Aorta (tissue), 4 donors: Measurements from ENCODE around the gene FBXO15. TPM values are rescaled to one million over a fixed set of nuclear protein-coding genes. Genes with fewer than 3 reads are reported as not detected.

Experiments
- polyA plus RNA-seq, 2 donors: library from polyadenylated mRNA; stranded (reverse); fragments of 200-250 nt; gene quantifications; one replicate each; pipeline ENCODE4 v1.2.3, GENCODE V29; 2013
- total RNA-seq, 2 donors: library from RNA; stranded (reverse); fragmentation: NEBNext Ultra II Directional; extraction: Animal tissue kit (Norgen Biotek cat#: 25700); gene quantifications; one replicate each; pipeline ENCODE4 v1.2.1, GENCODE V29; 2021
- donor health status: healthy with polysubstance abuse.
- donor health status: Bipolar disorder and iron deficiency.
- donor health status: DM: no; HTN: no; CAD: no.
- donor health status: DM: yes; HTN: yes; CAD: no.

The FBXO15 gene
- total and polyA plus RNA-seq, 4 donors = 0.51 to 3.5 (median 0.52) TPM; not detected in 1

Other genes with a start within 250 kb of the FBXO15 start
- gene TIMM21, start 689 bp upstream of the FBXO15 start, total RNA-seq = 10 to 100 TPM; 18.6 to 20.5 TPM
- gene TIMM21, start 689 bp upstream of the FBXO15 start, polyA plus RNA-seq = 10 to 100 TPM; 12.8 to 56.8 TPM
- 10 to 100 TPM; 33.2 to 41.6 TPM for gene CYB5A, start 144.1 kb upstream of the FBXO15 start, total RNA-seq
- 100 to 1,000 TPM in 1 of 2 donors, 10 to 100 TPM in 1; 92.8 to 276 TPM for gene CYB5A, start 144.1 kb upstream of the FBXO15 start, polyA plus RNA-seq
- gene C18orf63, start 168.0 kb upstream of the FBXO15 start, total RNA-seq = not detected
- not detected for gene C18orf63, start 168.0 kb upstream of the FBXO15 start, polyA plus RNA-seq